ENCODE data around the gene TRIM17. TPM values are rescaled to one million over a fixed set of nuclear protein-coding genes. Genes with fewer than 3 reads are reported as not detected.

Gene TRIM17
- total RNA-seq, 2 donors from 2014 or later = 0.56 TPM; not detected in 1

GRCh38 chr1:228358764-228359612 is 57.7 kb downstream of the TRIM17 start:
- H3K36me3 ChIP-seq = no peaks in the 10 kb centered on the region
- no peak for ATAC-seq (ENCODE audit: insufficient number of reproducible peaks, low FRiP score, low read depth)
- H3K27me3 ChIP-seq (replicated peaks; ENCODE audit: insufficient read depth) = no peaks in the 10 kb centered on the region

GRCh38 chr1:228358039-228358763 is 58.5 kb downstream of the TRIM17 start:
- H3K4me3 ChIP-seq = no peak overlapping the region
- DNase-seq (ENCODE audit: low spot score) (no peak), ATAC-seq (ENCODE audit: insufficient number of reproducible peaks, low FRiP score, low read depth) (no peak)
- no peak for TF ChIP-seq CTCF (IDR thresholded peaks at IDR 0.05)
- no peaks in the 10 kb centered on the region for H3K36me3 ChIP-seq
- H3K4me1 ChIP-seq (ENCODE audit: control insufficient read depth in 1 of 2, low read depth in 2 of 2) = no peaks in the 10 kb centered on the region
- H3K9me3 ChIP-seq = no peaks in the 10 kb centered on the region
- H3K27ac ChIP-seq = no peak overlapping the region
- H3K27me3 ChIP-seq (replicated peaks; ENCODE audit: insufficient read depth) = no peaks in the 10 kb centered on the region

More at GRCh38 chr1:228358764-228359612, 57.7 kb downstream of the TRIM17 start:
- no peak for TF ChIP-seq CTCF (IDR thresholded peaks at IDR 0.05)
- Histone ChIP-seq H3K4me1 (ENCODE audit: control insufficient read depth in 1 of 2, low read depth in 2 of 2) (no peaks in the 10 kb centered on the region), H3K9me3 (no peaks in the 10 kb centered on the region), H3K4me3 (no peak overlapping the region), H3K27ac (no peak overlapping the region)
- no peak for DNase-seq (ENCODE audit: low spot score)

Other genes starting within 250 kb of the TRIM17 start
- 10 to 100 TPM; 22.3 to 40.2 TPM for gene OBSCN, start 208.8 kb downstream of the TRIM17 start, total RNA-seq
- 10 to 100 TPM; 30.1 to 32.5 TPM for gene TRIM11, start 10.0 kb downstream of the TRIM17 start, total RNA-seq
- gene RNF187, start 70.5 kb upstream of the TRIM17 start, total RNA-seq = 10 to 100 TPM; 35.6 to 70.1 TPM